Measurements from ENCODE around the gene LONP1. TPM values are rescaled to one million over a fixed set of nuclear protein-coding genes. Genes with fewer than 3 reads are reported as not detected.

LONP1 gene
- total and polyA plus RNA-seq, 2 of the 8 experiments (the other 6 are each of a cell fraction or from before 2014, with no cell fraction given) = 98.1 to 117 TPM

- no peak overlapping the region for H3K18ac ChIP-seq (ENCODE audit: extremely low read depth, low read length)
- H2BK15ac ChIP-seq (ENCODE audit: low read length) = no peak overlapping the region
- peak in 2 of 3 experiments; percentile 8 to 23; a peak in 1 of 4 replicates for TF ChIP-seq CTCF (IDR thresholded peaks at IDR 0.05; ENCODE audit: control extremely low read depth in 1 of 3, insufficient read depth in 1 of 3, low read depth in 1 of 3, low read length in 3 of 3)
- no peak for TF ChIP-seq ZNF274 (IDR thresholded peaks at IDR 0.05; ENCODE audit: borderline replicate concordance, extremely low read depth, low read length)
- ChIA-PET CTCF (ENCODE audit: partially characterized antibody) (interaction anchor here (0.8 to 1.2 kb wide), 3 partner anchors 9 to 17 kb away, joined by 3 to 4 read pairs (median 4); no protein-coding TSS in a partner anchor), POLR2A (ENCODE audit: partially characterized antibody) (interaction anchor here (1.1 kb wide), 2 partner anchors 18 to 29 kb away, joined by 3 to 4 read pairs; partner anchors contain the start of genes SAFB and SAFB2)
- no peak overlapping the region for H4K5ac ChIP-seq (ENCODE audit: insufficient read length, low read depth, low read length)
- no peak overlapping the region for H3K14ac ChIP-seq (ENCODE audit: insufficient read length)
- H3K79me2 ChIP-seq (ENCODE audit: control insufficient read depth in 1 of 2, insufficient read depth in 2 of 2, low read length in 2 of 2) = 0 out of 4 replicates have a peak, but pooled peaks cover 0 to 8% of the 10 kb centered on the region in 2 experiments
- DNase-seq (ENCODE audit: low read depth in 1 of 2, low spot score in 2 of 2) (no peak), FAIRE-seq (no peak)
- H3K4me2 ChIP-seq (ENCODE audit: insufficient read depth in 1 of 2, low read depth in 2 of 2, low read length in 2 of 2) = no peak overlapping the region
- no peaks in the 10 kb centered on the region for H3K9me3 ChIP-seq (ENCODE audit: insufficient read depth in 2 of 2, low read depth in 1 of 2, low read length in 1 of 2)
- H2AFZ ChIP-seq (ENCODE audit: low read length) = no peak overlapping the region
- no peaks in the 10 kb centered on the region for H3K27me3 ChIP-seq (replicated peaks in 1 of 4; ENCODE audit: control insufficient read depth in 3 of 4, extremely low read depth in 1 of 4, insufficient read depth in 3 of 4, low read length in 3 of 4)
- peaks cover 3 to 14% of the 10 kb centered on the region in 2 experiments for H4K20me1 ChIP-seq (replicated peaks in 1 of 2; ENCODE audit: control insufficient read depth in 1 of 2, insufficient read depth in 2 of 2, low read length in 2 of 2)
- 91% methylated on average over 5 of the region's 5 CpGs; no CpG with 5 or more reads in 1 of the 2 experiments for WGBS, 2 experiments (ENCODE audit: extremely low coverage in 1 of 2, insufficient coverage in 1 of 2, insufficient read length in 1 of 2, insufficient replicate concordance in 2 of 2, low coverage in 1 of 2, low lambda C conversion rate in 2 of 2, missing lambda C conversion rate in 1 of 2)
- no peak overlapping the region for H4K8ac ChIP-seq (ENCODE audit: extremely low read depth, insufficient read depth, low read length)
- peaks cover 46 to 90% (median 78%) of the 10 kb centered on the region in 4 experiments for H3K36me3 ChIP-seq (ENCODE audit: control insufficient read depth in 2 of 4, insufficient read depth in 4 of 4, low read length in 3 of 4)
- no peak overlapping the region for H3K9ac ChIP-seq (replicated peaks in 1 of 4; ENCODE audit: extremely low read depth in 1 of 4, low read depth in 3 of 4, low read length in 3 of 4)
- no peak overlapping the region for H2BK20ac ChIP-seq (ENCODE audit: low read length)
- no peak overlapping the region for H3K27ac ChIP-seq (ENCODE audit: low read depth, low read length)
- H3K4me1 ChIP-seq (replicated peaks in 1 of 4; ENCODE audit: control insufficient read depth in 3 of 4, insufficient read depth in 4 of 4, low read length in 3 of 4) = no peaks in the 10 kb centered on the region
- no peak overlapping the region for H2AK5ac ChIP-seq (ENCODE audit: low read depth, low read length)
- H4K91ac ChIP-seq (replicated peaks; ENCODE audit: insufficient read length, low read length) = no peak overlapping the region
- no peak overlapping the region for H2BK12ac ChIP-seq (ENCODE audit: low read depth, low read length)
- H3K79me1 ChIP-seq (ENCODE audit: low read depth, low read length) = no peaks in the 10 kb centered on the region; the same call in 1 of the 2 replicates
- H3K56ac ChIP-seq (replicated peaks; ENCODE audit: insufficient read length, low read depth, low read length) = no peak overlapping the region
- no peak overlapping the region for H3K4ac ChIP-seq (replicated peaks; ENCODE audit: insufficient read length, low read depth, low read length)
- no peak overlapping the region for H2BK120ac ChIP-seq (replicated peaks; ENCODE audit: low read depth, low read length)
- no peaks in the 10 kb centered on the region for H3K23me2 ChIP-seq (ENCODE audit: low read depth, low read length)
- H3K4me3 ChIP-seq (ENCODE audit: extremely low read depth in 1 of 4, insufficient read depth in 2 of 4, low read depth in 3 of 4, low read length in 4 of 4) = no peak overlapping the region
- no peak overlapping the region for H3K23ac ChIP-seq (ENCODE audit: insufficient read length)
- no peak overlapping the region for H2BK5ac ChIP-seq (ENCODE audit: low read depth, low read length)
Measured at GRCh38 chr19:5651361-5651760, 68.6 kb downstream of the LONP1 start.

Measured in H1 (cell line).